UCSD-AML1 (cell line): ENCODE results near the gene ZNF81.
"Not testable (repeated sequence)": the region's sequence is repeated elsewhere in the genome, so short reads cannot be mapped to it uniquely, and the experiment has no call there.

ENCODE experiments used
- DNase-seq: peaks from one replicate; lab custom pipeline; 2025; ENCODE audit not compliant: unreplicated experiment; lab: John Stamatoyannopoulos, UW

ZNF81 gene

GRCh38 chrX:47931970-47932369 lies 95.3 kb downstream of the ZNF81 start:
- not testable (repeated sequence) for DNase-seq

GRCh38 chrX:47933946-47934345 lies 97.2 kb downstream of the ZNF81 start:
- DNase-seq = no peak

GRCh38 chrX:47936224-47936939 lies 99.7 kb downstream of the ZNF81 start:
- no peak for DNase-seq

GRCh38 chrX:47936940-47937317 lies 100.2 kb downstream of the ZNF81 start:
- no peak for DNase-seq

GRCh38 chrX:47940448-47940847 lies 103.7 kb downstream of the ZNF81 start:
- no peak for DNase-seq

GRCh38 chrX:47941423-47941822 lies 104.7 kb downstream of the ZNF81 start:
- no peak for DNase-seq

- not testable (repeated sequence) for DNase-seq
Observed at GRCh38 chrX:47955295-47955694, 118.6 kb downstream of the ZNF81 start.

GRCh38 chrX:47956016-47956415 lies 119.3 kb downstream of the ZNF81 start:
- no peak for DNase-seq

- DNase-seq = not testable (repeated sequence)
Observed at GRCh38 chrX:47958206-47958605, 121.5 kb downstream of the ZNF81 start.

GRCh38 chrX:47958761-47959342 lies 122.2 kb downstream of the ZNF81 start:
- no peak for DNase-seq

- no peak for DNase-seq
Observed at GRCh38 chrX:47960406-47960805, 123.7 kb downstream of the ZNF81 start.

GRCh38 chrX:47961830-47962229 lies 125.1 kb downstream of the ZNF81 start:
- not testable (repeated sequence) for DNase-seq

- DNase-seq = not testable (repeated sequence)
Observed at GRCh38 chrX:47965526-47965925, 128.8 kb downstream of the ZNF81 start.
